ENCODE measurements around the gene HOXD11.

Gene HOXD11

DNA sequence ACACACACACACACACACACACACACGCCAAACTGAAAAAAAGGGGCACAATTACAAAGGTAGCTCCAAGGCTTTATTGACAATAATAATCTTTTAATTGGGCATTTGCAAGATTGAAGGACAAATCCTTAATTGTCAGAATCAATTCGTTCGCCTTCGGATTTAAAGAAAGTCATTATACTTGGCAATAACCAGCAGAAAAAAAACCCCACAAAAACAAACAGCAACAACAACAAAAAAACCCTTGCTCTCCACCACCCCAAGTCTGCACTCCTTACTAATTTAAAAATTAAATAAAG is 20.6 kb downstream of the HOXD11 start:
- H3K36me3 ChIP-seq (ENCODE audit: insufficient read depth, low read length), result no peaks in the 10 kb centered on the region
- H3K27ac ChIP-seq (ENCODE audit: low read length), result no peak overlapping the region
- ATAC-seq (ENCODE audit: insufficient read depth, low read depth), result no peak
- H3K79me2 ChIP-seq (ENCODE audit: insufficient read depth, low read length), result no peaks in the 10 kb centered on the region
- no peak for DNase-seq
- no peak for TF ChIP-seq EZH2 (IDR thresholded peaks at IDR 0.05; ENCODE audit: borderline replicate concordance, low read depth, low read length, severe bottlenecking)
- TF ChIP-seq, protein P1, sequence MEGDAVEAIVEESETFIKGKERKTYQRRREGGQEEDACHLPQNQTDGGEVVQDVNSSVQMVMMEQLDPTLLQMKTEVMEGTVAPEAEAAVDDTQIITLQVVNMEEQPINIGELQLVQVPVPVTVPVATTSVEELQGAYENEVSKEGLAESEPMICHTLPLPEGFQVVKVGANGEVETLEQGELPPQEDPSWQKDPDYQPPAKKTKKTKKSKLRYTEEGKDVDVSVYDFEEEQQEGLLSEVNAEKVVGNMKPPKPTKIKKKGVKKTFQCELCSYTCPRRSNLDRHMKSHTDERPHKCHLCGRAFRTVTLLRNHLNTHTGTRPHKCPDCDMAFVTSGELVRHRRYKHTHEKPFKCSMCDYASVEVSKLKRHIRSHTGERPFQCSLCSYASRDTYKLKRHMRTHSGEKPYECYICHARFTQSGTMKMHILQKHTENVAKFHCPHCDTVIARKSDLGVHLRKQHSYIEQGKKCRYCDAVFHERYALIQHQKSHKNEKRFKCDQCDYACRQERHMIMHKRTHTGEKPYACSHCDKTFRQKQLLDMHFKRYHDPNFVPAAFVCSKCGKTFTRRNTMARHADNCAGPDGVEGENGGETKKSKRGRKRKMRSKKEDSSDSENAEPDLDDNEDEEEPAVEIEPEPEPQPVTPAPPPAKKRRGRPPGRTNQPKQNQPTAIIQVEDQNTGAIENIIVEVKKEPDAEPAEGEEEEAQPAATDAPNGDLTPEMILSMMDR (IDR thresholded peaks at IDR 0.05; ENCODE audit: borderline replicate concordance, extremely low read depth, low read length, poor library complexity, severe bottlenecking), result no peak
- H3K4me2 ChIP-seq (ENCODE audit: insufficient read depth, low read length), result no peak overlapping the region
- H3K4me3 ChIP-seq (ENCODE audit: low read depth in 1 of 2, low read length in 2 of 2), result no peak overlapping the region
- no peak overlapping the region for H2AFZ ChIP-seq (ENCODE audit: low read depth, low read length)
- no peak overlapping the region for H3K9ac ChIP-seq (ENCODE audit: low read depth, low read length)
- H3K9me3 ChIP-seq (ENCODE audit: insufficient read depth, low read length, severe bottlenecking), result no peaks in the 10 kb centered on the region
- no peaks in the 10 kb centered on the region for H4K20me1 ChIP-seq (ENCODE audit: insufficient read depth, low read length)
- H3K27me3 ChIP-seq (ENCODE audit: insufficient read depth, low read length, poor library complexity), result peaks cover 3% of the 10 kb centered on the region
- peaks cover 4% of the 10 kb centered on the region; the same call in 1 of the 2 replicates for H3K4me1 ChIP-seq (ENCODE audit: insufficient read depth, low read length)

DNA sequence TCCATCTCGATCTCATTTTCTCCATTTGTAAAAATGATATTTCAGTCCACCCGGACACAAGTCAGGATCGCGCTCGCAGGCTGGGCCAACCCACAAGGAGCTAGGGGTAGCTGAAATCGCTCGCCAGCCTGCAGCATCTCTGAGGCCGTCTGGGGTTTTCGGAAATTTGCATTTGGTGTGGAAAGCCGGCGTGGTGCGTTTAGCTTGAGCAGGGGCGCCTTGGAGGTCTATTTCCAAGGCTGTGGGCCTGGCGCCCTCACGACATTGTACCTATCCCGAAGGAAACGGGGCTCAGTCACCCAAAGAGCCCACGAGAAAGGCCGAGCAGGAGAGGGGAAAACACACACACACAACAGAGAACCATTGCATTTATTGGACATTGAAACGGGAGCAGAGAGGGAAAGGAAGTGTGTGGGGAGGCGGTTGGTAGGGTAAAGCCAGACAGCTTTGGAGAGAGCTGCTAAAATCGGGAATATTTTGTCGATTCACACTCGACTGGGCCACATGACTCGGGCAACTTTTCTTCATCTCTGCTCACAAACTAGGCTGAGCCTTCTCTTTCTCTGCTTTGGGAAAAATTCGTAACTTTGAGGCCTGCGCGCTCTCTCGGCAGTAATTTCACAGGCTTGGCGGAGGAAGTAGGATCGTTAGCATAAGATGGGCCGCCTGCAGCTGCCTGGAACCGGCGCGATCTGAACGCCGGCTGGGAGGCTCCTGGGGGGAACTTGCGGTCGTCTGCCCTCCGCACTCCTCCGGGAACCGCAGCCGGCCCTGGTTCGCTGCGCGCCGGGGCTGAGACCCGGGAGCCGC is 21.3 kb downstream of the HOXD11 start:
- ATAC-seq (ENCODE audit: insufficient read depth, low read depth) (no peak), DNase-seq (no peak)
- H3K9me3 ChIP-seq (ENCODE audit: insufficient read depth, low read length, severe bottlenecking), result no peaks in the 10 kb centered on the region
- H3K4me1 ChIP-seq (ENCODE audit: insufficient read depth, low read length), result peaks cover 4% of the 10 kb centered on the region; the same call in 1 of the 2 replicates
- H3K36me3 ChIP-seq (ENCODE audit: insufficient read depth, low read length), result no peaks in the 10 kb centered on the region
- no peak for TF ChIP-seq EZH2 (IDR thresholded peaks at IDR 0.05; ENCODE audit: borderline replicate concordance, low read depth, low read length, severe bottlenecking)
- TF ChIP-seq, protein P1 (IDR thresholded peaks at IDR 0.05; ENCODE audit: borderline replicate concordance, extremely low read depth, low read length, poor library complexity, severe bottlenecking), result no peak
- no peaks in the 10 kb centered on the region for H4K20me1 ChIP-seq (ENCODE audit: insufficient read depth, low read length)
- H3K79me2 ChIP-seq (ENCODE audit: insufficient read depth, low read length), result no peaks in the 10 kb centered on the region
- no peak overlapping the region for H2AFZ ChIP-seq (ENCODE audit: low read depth, low read length)
- H3K9ac ChIP-seq (ENCODE audit: low read depth, low read length), result no peak overlapping the region
- H3K27me3 ChIP-seq (ENCODE audit: insufficient read depth, low read length, poor library complexity), result peaks cover 6% of the 10 kb centered on the region
- no peak overlapping the region for H3K27ac ChIP-seq (ENCODE audit: low read length)
- no peak overlapping the region for H3K4me3 ChIP-seq (ENCODE audit: low read depth in 1 of 2, low read length in 2 of 2)
- no peak overlapping the region for H3K4me2 ChIP-seq (ENCODE audit: insufficient read depth, low read length)

DNA sequence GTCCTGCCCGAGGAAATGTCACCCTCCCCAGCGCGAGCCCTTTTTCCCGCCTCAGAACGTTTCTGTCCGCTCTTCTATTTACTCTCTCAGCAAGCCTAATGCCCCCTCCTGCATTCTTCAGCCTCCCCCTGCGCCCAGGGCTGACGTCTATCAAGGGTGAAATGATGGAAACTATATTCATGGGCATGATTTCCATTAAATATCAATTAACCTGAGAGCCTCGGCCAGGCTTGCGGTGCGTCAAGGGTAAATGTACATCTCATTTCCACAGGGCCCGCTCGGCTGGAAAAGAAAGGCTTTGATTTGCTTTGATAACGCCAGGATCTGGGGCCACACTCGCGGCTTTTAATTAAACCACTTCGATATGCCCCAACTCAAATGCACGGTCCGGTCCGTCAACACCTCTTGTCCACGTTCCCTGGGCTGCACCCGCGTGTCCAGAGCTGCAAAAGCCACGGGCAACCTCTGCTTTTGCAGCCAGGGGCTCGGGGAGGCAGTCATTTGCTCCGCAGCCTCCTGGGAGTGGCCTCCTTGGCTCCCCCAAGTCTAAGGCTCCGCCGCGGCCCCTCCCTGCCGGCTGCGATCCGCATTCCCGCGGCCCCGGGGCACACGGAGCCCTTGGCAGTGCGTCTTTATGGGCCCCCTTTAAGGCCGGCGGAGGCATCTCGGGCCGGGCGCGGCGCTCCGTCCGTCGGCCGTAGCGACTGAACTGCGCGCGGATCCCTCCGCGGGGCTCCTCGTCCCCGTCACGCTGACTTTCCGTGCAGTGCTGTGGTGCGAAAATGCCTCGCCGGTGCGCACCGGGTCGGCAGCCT is 22.1 kb downstream of the HOXD11 start, which contains the start of gene HOXD8:
Gene HOXD8 (plus strand): TSS at position 724 of the 815 bp plus-strand sequence. CDS start 662 bp downstream, outside the sequence.
- H3K4me2 ChIP-seq (ENCODE audit: insufficient read depth, low read length), result no peak within 1 kb of the TSS
- DNase-seq (no peak), ATAC-seq (ENCODE audit: insufficient read depth, low read depth) (no peak)
- H2AFZ ChIP-seq (ENCODE audit: low read depth, low read length), result no peak within 1 kb of the TSS
- peaks cover 4% of the 10 kb centered on the region; the same call in 1 of the 2 replicates for H3K4me1 ChIP-seq (ENCODE audit: insufficient read depth, low read length)
- no peak within 1 kb of the TSS for H3K27ac ChIP-seq (ENCODE audit: low read length)
- H3K27me3 ChIP-seq (ENCODE audit: insufficient read depth, low read length, poor library complexity), result peaks cover 10% of the 10 kb centered on the region
- TF ChIP-seq, protein P1 (IDR thresholded peaks at IDR 0.05; ENCODE audit: borderline replicate concordance, extremely low read depth, low read length, poor library complexity, severe bottlenecking), result no peak
- no peak for TF ChIP-seq EZH2 (IDR thresholded peaks at IDR 0.05; ENCODE audit: borderline replicate concordance, low read depth, low read length, severe bottlenecking)
- H3K9me3 ChIP-seq (ENCODE audit: insufficient read depth, low read length, severe bottlenecking), result no peaks in the 10 kb centered on the region
- H3K9ac ChIP-seq (ENCODE audit: low read depth, low read length), result no peak within 1 kb of the TSS
- H4K20me1 ChIP-seq (ENCODE audit: insufficient read depth, low read length), result no peaks in the 10 kb centered on the region
- no peaks in the 10 kb centered on the region for H3K79me2 ChIP-seq (ENCODE audit: insufficient read depth, low read length)
- no peak within 1 kb of the TSS for H3K4me3 ChIP-seq (ENCODE audit: low read depth in 1 of 2, low read length in 2 of 2)
- H3K36me3 ChIP-seq (ENCODE audit: insufficient read depth, low read length), result no peaks in the 10 kb centered on the region

Measured in DND-41 (cell line).